ENCODE data around the gene MMP8.
"Not testable (repeated sequence)": the region's sequence is repeated elsewhere in the genome, so short reads cannot be mapped to it uniquely, and the experiment has no call there.

The MMP8 gene

GRCh38 chr11:102724904-102725500, at the start of gene MMP8:
MMP8 (minus strand) TSS chr11:102724954; CDS start chr11:102724855, 99 bp downstream.
- no peak for DNase-seq

- DNase-seq: no peak
Measured at GRCh38 chr11:102773386-102773785, 48.6 kb upstream of the MMP8 start.

- no peak for DNase-seq
Measured at GRCh38 chr11:102771351-102771750, 46.6 kb upstream of the MMP8 start.

GRCh38 chr11:102770191-102770590, 45.4 kb upstream of the MMP8 start:
- DNase-seq: no peak

GRCh38 chr11:102767800-102768199, 43.0 kb upstream of the MMP8 start:
- no peak for DNase-seq

GRCh38 chr11:102763440-102763839, 38.7 kb upstream of the MMP8 start:
- no peak for DNase-seq

GRCh38 chr11:102762361-102762767, 37.6 kb upstream of the MMP8 start:
- no peak for DNase-seq

GRCh38 chr11:102761646-102762238, 37.0 kb upstream of the MMP8 start:
- DNase-seq: no peak

- peak; percentile 13 for DNase-seq
Measured at GRCh38 chr11:102760344-102761035, 35.7 kb upstream of the MMP8 start.

- no peak for DNase-seq
Measured at GRCh38 chr11:102757823-102758549, 33.2 kb upstream of the MMP8 start.

- no peak for DNase-seq
Measured at GRCh38 chr11:102753267-102753666, 28.5 kb upstream of the MMP8 start.

GRCh38 chr11:102751673-102752072, 26.9 kb upstream of the MMP8 start:
- DNase-seq: no peak

GRCh38 chr11:102749101-102749722, 24.5 kb upstream of the MMP8 start:
- DNase-seq: no peak

GRCh38 chr11:102746746-102747578, 22.2 kb upstream of the MMP8 start:
- not testable (repeated sequence) for DNase-seq

- DNase-seq: no peak
Measured at GRCh38 chr11:102734650-102735049, 9.9 kb upstream of the MMP8 start.

- peak; percentile 67 for DNase-seq
Measured at GRCh38 chr11:102733232-102733875, 8.6 kb upstream of the MMP8 start.

- DNase-seq: not testable (repeated sequence)
Measured at GRCh38 chr11:102730944-102731343, 6.2 kb upstream of the MMP8 start.

GRCh38 chr11:102729849-102730815, 5.4 kb upstream of the MMP8 start:
- DNase-seq: no peak

- DNase-seq: no peak
Measured at GRCh38 chr11:102727890-102728289, 3.1 kb upstream of the MMP8 start.

GRCh38 chr11:102722821-102723220, 1.9 kb downstream of the MMP8 start:
- DNase-seq: no peak
